ENCODE data around the gene GNAZ. TPM values are rescaled to one million over a fixed set of nuclear protein-coding genes. Genes with fewer than 3 reads are reported as not detected.

Gene GNAZ
- 0.43 and 0.44 TPM in 2 replicates for total RNA-seq

DNA sequence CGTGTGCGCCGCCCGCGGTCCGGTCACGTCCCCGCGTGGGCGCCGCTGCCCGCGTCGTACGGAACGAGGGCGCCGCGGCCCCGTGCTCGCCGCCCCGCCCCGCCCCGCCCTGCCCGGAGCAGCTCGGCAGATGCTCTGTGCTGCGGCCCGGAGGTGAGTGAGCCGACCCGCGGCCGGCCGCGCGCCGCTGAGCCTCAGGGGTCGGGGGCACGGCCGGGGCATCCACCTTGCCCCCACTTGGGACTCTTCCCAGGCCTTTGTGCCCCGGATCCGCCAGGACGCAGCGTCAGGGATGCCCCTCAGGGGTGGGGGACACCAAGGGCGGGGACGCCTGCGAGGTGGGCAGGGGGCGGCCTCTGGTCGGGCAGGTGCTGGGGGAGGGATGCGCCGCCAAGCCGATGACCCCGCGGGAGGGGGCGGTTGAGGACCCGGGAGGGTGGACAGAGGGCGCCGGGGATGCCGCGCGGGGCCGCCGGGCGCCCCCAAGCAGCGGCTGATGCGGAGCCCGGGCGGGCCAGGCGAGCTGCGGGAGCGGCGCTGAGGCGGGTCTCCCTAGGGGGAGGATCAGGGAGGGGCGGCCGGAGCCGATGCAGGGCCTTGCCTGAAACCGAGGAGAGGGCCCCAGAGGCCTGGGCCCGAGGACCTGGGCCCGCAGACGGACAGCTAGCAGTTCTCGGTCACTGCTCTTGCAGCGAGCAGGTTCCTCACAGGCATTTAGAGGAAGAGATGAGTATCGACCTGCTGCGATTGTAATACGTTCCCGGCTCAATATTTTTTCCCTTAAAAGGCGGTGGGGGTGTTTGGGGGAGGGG is at the start of gene GNAZ:
Gene GNAZ, plus strand, starts transcription at position 102 of the 812 bp plus-strand sequence. CDS start 25,177 bp downstream, outside the sequence.

DNA sequence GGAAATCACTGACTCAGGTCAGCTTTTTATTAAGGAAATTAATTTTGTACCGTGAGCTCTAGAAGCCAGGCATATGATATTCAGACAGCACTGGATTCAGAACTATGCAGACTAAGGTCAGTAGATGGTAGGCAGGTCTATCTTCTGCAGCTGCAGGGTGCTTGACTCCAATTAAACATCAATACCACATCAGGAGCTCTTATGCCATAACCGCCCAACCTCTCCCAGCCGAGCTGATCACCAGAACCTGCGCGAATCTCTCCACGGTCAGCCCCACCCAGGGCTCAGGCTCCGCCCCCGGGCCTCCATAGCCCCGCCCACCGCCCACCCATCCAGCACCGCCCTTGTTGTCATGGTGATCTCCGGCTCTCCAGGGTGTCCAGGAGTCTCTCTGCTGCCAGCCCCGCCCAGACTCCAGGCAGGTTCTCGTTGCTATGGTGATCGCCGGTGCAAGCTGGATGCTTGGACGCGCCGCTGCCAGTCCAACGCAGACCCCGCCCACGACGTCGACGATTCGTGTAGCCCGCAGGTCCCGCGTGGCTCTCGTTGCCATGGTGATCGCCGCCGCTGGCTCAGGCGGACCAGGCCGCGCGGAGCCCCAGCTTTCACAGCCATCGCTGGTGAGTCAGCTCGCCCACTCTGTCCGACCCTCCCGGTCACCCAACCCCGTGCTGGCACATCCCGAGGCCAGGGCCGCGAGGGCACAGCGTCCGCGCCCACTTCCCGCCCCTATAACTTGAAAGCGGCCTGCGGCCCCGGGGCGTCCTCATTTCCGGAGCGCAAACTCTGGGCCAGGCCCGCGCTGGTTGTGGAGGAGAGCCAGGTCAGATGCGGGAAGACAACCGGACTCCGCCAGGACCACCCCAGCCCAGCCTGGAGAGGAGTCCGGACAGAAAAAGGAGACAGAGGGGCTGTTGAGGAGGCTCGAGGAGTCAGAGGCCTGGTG is 74.9 kb downstream of the GNAZ start, which contains the start of gene RAB36:
Gene RAB36, plus strand, starts transcription at position 546 of the 946 bp plus-strand sequence. CDS start 1,140 bp downstream, outside the sequence.

Small RNAs within 50 kb of the gene (small RNA-seq; reads per million reads assigned to genes)
- gene RF00017 (ENCODE audit: low replicate concordance) (not detected), gene RF00066 (ENCODE audit: low replicate concordance) (not detected)

Other genes starting within 250 kb of the GNAZ start
- not detected in 2 replicates for gene IGLL5, start 182.7 kb upstream of the GNAZ start, total RNA-seq
- gene RSPH14, start 71.5 kb downstream of the GNAZ start, total RNA-seq, result not detected in 2 replicates
- 4.6 and 7.4 TPM in 2 replicates for gene RAB36, start 75.0 kb downstream of the GNAZ start, total RNA-seq
- gene BCR, start 110.0 kb downstream of the GNAZ start, total RNA-seq, result 55.8 and 77.5 TPM in 2 replicates